Cardiac muscle cell (in vitro differentiated cells and primary cell): Measurements from ENCODE around the gene MYO1E. TPM values are rescaled to one million over a fixed set of nuclear protein-coding genes. Genes with fewer than 3 reads are reported as not detected.

Experiments used
- DNase-seq, 2 donors: peaks; one replicate each; pipeline versions ENCODE4 v3.0.0 to v3.0.0-alpha.2; 2010 to 2017; ENCODE audit warnings: low read depth in 1 of 2, low spot score in 1 of 2
- H3K27ac ChIP-seq: fragments of 200-600 bp; sonication (generic); 2 replicates; pipeline ENCODE4 v1.5.1; 2016
- H3K27me3 ChIP-seq: fragments of 200-600 bp; sonication (generic); 2 replicates; pipeline ENCODE4 v1.6.0; 2016; ENCODE audit warnings: control low read depth
- H3K36me3 ChIP-seq: fragments of 200-600 bp; sonication (generic); 2 replicates; pipeline ENCODE4 v1.5.1; 2016; ENCODE audit warnings: control low read depth
- H3K4me1 ChIP-seq: fragments of 200-600 bp; sonication (generic); 2 replicates; pipeline ENCODE4 v1.8.1; 2017; ENCODE audit warnings: low read depth, mild to moderate bottlenecking, mixed run types
- H3K4me3 ChIP-seq: fragments of 200-600 bp; sonication (generic); 2 replicates; pipeline ENCODE4 v1.5.1; 2016; ENCODE audit warnings: mild to moderate bottlenecking
- H3K9me3 ChIP-seq: fragments of 200-600 bp; sonication (generic); 2 replicates; pipeline ENCODE4 v1.5.1; 2017; ENCODE audit warnings: low read depth, mild to moderate bottlenecking, control low read depth
- polyA plus RNA-seq: library from polyadenylated mRNA; unstranded; fragments of >200 nt; fragmentation: Nextera tagmentation; extraction: Ambion mirVana; gene quantifications from 2 replicates; pipeline ENCODE4 v1.2.1, GENCODE V29; 2016
- total RNA-seq: library from RNA; depleted of rRNA; stranded (reverse); fragments of >200 nt; gene quantifications from 2 replicates; pipeline ENCODE4 v1.2.3, GENCODE V29; 2016
- TF ChIP-seq, protein P1 (sequence below): IDR thresholded peaks from 2 replicates; pipeline ENCODE4 v1.5.1; 2012; ENCODE audit warnings: low read depth, mild to moderate bottlenecking, low read length

MYO1E gene
- total and polyA plus RNA-seq, 2 experiments from 2014 or later = 22.0 to 27.7 TPM

GRCh38 chr15:59111251-59111650 is 261.4 kb downstream of the MYO1E start:
- H3K4me1 ChIP-seq = peaks cover 11% of the 10 kb centered on the region
- peaks cover 11% of the 10 kb centered on the region for H3K36me3 ChIP-seq
- no peaks in the 10 kb centered on the region for H3K9me3 ChIP-seq
- TF ChIP-seq, protein P1, sequence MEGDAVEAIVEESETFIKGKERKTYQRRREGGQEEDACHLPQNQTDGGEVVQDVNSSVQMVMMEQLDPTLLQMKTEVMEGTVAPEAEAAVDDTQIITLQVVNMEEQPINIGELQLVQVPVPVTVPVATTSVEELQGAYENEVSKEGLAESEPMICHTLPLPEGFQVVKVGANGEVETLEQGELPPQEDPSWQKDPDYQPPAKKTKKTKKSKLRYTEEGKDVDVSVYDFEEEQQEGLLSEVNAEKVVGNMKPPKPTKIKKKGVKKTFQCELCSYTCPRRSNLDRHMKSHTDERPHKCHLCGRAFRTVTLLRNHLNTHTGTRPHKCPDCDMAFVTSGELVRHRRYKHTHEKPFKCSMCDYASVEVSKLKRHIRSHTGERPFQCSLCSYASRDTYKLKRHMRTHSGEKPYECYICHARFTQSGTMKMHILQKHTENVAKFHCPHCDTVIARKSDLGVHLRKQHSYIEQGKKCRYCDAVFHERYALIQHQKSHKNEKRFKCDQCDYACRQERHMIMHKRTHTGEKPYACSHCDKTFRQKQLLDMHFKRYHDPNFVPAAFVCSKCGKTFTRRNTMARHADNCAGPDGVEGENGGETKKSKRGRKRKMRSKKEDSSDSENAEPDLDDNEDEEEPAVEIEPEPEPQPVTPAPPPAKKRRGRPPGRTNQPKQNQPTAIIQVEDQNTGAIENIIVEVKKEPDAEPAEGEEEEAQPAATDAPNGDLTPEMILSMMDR = no peak
- no peak overlapping the region for H3K27ac ChIP-seq
- no peaks in the 10 kb centered on the region for H3K27me3 ChIP-seq
- DNase-seq = no peak
- no peak overlapping the region for H3K4me3 ChIP-seq

GRCh38 chr15:59105854-59106253 is 266.8 kb downstream of the MYO1E start:
- no peak for DNase-seq
- Histone ChIP-seq H3K27me3 (no peaks in the 10 kb centered on the region), H3K27ac (peak overlapping the region; percentile 91), H3K9me3 (no peaks in the 10 kb centered on the region), H3K36me3 (peaks cover 3% of the 10 kb centered on the region), H3K4me3 (peak overlapping the region; percentile 81), H3K4me1 (peaks cover 11% of the 10 kb centered on the region)
- TF ChIP-seq, protein P1 = no peak

- TF ChIP-seq, protein P1 = no peak
- Histone ChIP-seq H3K27me3 (no peaks in the 10 kb centered on the region), H3K36me3 (peaks cover 3% of the 10 kb centered on the region), H3K9me3 (no peaks in the 10 kb centered on the region), H3K27ac (peak within 1 kb of the TSS; percentile 91), H3K4me3 (peak within 1 kb of the TSS; percentile 81), H3K4me1 (peaks cover 4% of the 10 kb centered on the region)
- DNase-seq = peak; percentile 95
These were observed 267.5 kb downstream of the MYO1E start, which contains the start of gene CCNB2 for GRCh38 chr15:59104912-59105732. CCNB2 (plus strand) TSS chr15:59105146; CDS start chr15:59105269, 123 bp downstream.

DNA sequence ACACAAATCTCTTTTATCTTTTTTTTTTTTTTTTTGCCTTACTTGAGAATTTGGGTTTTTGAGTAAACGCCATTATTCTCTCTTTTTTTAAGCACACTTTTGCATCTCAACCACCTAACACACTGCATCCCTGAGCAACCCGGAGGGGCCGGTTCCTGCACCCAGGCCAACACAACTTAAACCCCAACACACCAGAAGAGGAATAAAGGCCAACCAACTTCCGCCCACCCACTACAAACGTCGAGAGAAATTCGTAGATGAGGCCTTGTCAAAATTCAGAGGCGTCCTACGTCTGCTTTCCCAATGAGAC is 268.1 kb downstream of the MYO1E start:
- Histone ChIP-seq H3K9me3 (no peaks in the 10 kb centered on the region), H3K4me3 (peak overlapping the region; percentile 81), H3K27ac (peak overlapping the region; percentile 91), H3K4me1 (peaks cover 4% of the 10 kb centered on the region), H3K36me3 (peaks cover 3% of the 10 kb centered on the region), H3K27me3 (no peaks in the 10 kb centered on the region)
- no peak for DNase-seq
- TF ChIP-seq, protein P1 = no peak

DNA sequence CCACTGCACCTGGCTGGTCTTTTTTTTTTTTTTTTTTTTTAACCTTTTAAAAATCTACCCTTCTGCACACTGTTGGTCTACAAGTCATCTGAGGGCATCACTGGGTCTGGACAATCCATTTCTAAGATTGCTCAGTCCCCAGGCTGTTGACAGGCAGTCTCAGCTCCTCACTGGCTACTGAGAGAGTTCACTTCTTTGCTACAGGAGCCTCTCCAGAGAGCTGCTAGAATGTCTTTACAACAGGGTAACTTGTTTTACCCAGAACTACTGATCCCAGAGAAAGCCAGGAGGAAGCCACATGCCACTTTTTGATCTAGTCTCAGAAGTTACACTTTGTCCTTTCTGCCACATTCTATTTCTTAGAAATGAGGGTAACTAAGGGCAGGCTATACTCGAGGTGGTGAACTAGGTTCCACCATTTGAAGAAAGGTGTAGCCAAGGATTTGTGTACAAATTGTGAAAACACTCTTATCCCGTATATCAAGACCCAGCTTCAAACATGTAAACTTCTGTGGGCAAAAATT is 273.4 kb downstream of the MYO1E start:
- no peaks in the 10 kb centered on the region for H3K27me3 ChIP-seq
- H3K4me3 ChIP-seq = no peak overlapping the region
- DNase-seq = peak in 1 of 2 donors; percentile 9
- no peaks in the 10 kb centered on the region for H3K4me1 ChIP-seq
- H3K9me3 ChIP-seq = no peaks in the 10 kb centered on the region
- TF ChIP-seq, protein P1 = no peak
- peak overlapping the region; percentile 15 for H3K27ac ChIP-seq
- H3K36me3 ChIP-seq = peaks cover 29% of the 10 kb centered on the region
